Measurements from ENCODE around the gene AP2A1. TPM values are rescaled to one million over a fixed set of nuclear protein-coding genes. Genes with fewer than 3 reads are reported as not detected.
A peak's percentile ranks its signal among the peaks of the same experiment; 100 is the strongest.

AP2A1 gene
- total and polyA plus RNA-seq, 9 of the 15 experiments (the other 6 are each of a cell fraction or from before 2014, with no cell fraction given) = 0.55 to 150 (median 31.9) TPM

DNA sequence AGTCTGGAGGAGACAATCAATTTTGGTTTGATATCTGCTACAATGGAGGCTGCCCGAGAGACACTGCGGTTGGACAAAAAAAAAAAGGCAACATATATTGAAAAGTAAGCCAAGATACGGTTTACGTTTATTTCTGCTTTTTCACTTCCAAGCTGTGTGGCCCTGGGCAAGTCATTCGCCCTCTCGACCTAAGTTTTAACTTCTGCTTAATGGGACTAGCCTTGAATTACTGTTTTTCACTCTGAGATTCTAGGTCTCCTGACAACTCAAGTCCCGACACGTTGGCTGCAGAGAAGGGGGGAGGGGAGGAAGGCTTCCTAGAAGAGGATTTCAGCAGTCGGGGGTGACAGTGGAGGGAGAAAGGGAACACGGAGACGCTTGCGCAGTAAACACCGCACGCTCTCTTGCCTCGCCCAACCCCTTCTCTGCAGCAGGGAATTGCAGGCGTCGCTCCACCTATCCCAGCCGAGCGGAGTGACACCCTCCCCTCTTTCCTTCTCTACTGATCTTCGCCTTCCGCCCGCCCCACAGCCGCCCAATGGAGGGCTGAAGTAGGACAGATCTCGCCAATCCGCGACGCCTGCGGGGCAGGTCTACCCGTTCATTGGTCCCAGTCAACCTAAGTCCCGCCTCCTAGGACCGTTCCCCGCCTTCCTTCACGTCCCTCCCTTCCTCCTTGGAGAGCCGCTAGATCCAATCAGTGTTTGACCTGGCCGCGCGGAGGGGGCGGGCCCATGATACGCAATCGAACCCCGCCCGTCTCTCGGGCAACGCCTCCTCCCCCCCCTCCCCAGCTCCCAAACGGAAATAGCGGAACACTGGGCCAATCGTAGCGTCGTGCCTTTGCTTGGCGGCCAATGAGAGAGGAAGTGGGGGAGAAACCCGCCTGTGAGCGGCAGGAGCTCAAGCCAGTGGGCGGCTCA is 533 bp upstream of the AP2A1 start (continued):
- TF ChIP-seq ZNF263 (CRISPR knock-in tag; IDR thresholded peaks at IDR 0.05; ENCODE audit: borderline replicate concordance) (peak; percentile 69; the same call in 1 of the 2 replicates), RREB1 (CRISPR knock-in tag; IDR thresholded peaks at IDR 0.05) (no peak), LCOR (CRISPR knock-in tag; IDR thresholded peaks at IDR 0.05) (no peak), ESRRB (CRISPR knock-in tag; IDR thresholded peaks at IDR 0.05; ENCODE audit: borderline replicate concordance) (no peak), ZFP1 (CRISPR knock-in tag; IDR thresholded peaks at IDR 0.05) (no peak), RBM34 (IDR thresholded peaks at IDR 0.05; ENCODE audit: borderline replicate concordance, insufficient read depth, low read length) (no peak), RERE (CRISPR knock-in tag; IDR thresholded peaks at IDR 0.05; ENCODE audit: borderline replicate concordance) (no peak), TBP (optimal IDR thresholded peaks at IDR 0.05; ENCODE audit: low read depth, low read length) (peak; percentile 86), CTBP1 (IDR thresholded peaks at IDR 0.05; ENCODE audit: borderline replicate concordance) (no peak), NELFE (IDR thresholded peaks at IDR 0.05; ENCODE audit: insufficient read depth, insufficient read length) (no peak), ZNF316 (IDR thresholded peaks at IDR 0.05) (no peak), ZEB2 (IDR thresholded peaks at IDR 0.05) (no peak), POLR2AphosphoS5 (IDR thresholded peaks at IDR 0.05; ENCODE audit: control insufficient read depth, insufficient read depth, low read depth, low read length) (peak; percentile 84)
- TF ChIP-seq, protein P1, sequence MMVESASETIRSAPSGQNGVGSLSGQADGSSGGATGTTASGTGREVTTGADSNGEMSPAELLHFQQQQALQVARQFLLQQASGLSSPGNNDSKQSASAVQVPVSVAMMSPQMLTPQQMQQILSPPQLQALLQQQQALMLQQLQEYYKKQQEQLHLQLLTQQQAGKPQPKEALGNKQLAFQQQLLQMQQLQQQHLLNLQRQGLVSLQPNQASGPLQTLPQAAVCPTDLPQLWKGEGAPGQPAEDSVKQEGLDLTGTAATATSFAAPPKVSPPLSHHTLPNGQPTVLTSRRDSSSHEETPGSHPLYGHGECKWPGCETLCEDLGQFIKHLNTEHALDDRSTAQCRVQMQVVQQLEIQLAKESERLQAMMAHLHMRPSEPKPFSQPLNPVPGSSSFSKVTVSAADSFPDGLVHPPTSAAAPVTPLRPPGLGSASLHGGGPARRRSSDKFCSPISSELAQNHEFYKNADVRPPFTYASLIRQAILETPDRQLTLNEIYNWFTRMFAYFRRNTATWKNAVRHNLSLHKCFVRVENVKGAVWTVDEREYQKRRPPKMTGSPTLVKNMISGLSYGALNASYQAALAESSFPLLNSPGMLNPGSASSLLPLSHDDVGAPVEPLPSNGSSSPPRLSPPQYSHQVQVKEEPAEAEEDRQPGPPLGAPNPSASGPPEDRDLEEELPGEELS (CRISPR knock-in tag; IDR thresholded peaks at IDR 0.05; ENCODE audit: borderline replicate concordance) = no peak
